ENCODE results near the gene SPINK2.

DNA sequence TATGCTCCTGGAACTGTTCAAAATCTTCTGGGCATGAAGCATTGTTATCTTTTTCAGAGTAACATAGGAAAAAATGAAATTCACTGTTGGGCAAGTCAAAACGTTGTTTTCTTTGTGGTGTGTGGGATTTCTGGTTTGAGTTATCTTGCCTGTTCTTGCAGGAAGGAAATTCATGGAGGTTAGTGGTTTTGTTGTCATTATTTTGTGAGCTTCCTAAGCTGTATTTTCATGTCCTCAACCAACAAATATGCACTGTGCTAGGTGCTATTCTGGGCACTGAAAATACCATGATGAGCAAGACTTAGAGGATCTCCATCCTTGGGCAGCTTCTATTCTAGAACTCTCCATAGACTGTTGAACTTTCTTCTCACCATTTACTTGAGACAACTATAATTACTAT is 16.9 kb downstream of the SPINK2 start:
- TF ChIP-seq, protein P1, sequence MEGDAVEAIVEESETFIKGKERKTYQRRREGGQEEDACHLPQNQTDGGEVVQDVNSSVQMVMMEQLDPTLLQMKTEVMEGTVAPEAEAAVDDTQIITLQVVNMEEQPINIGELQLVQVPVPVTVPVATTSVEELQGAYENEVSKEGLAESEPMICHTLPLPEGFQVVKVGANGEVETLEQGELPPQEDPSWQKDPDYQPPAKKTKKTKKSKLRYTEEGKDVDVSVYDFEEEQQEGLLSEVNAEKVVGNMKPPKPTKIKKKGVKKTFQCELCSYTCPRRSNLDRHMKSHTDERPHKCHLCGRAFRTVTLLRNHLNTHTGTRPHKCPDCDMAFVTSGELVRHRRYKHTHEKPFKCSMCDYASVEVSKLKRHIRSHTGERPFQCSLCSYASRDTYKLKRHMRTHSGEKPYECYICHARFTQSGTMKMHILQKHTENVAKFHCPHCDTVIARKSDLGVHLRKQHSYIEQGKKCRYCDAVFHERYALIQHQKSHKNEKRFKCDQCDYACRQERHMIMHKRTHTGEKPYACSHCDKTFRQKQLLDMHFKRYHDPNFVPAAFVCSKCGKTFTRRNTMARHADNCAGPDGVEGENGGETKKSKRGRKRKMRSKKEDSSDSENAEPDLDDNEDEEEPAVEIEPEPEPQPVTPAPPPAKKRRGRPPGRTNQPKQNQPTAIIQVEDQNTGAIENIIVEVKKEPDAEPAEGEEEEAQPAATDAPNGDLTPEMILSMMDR (IDR thresholded peaks at IDR 0.05): no peak
- TF ChIP-seq POLR2A (IDR thresholded peaks at IDR 0.05): no peak

Measured in body of pancreas (tissue), 4 donors.